Measurements from ENCODE around the gene RAI1. TPM values are rescaled to one million over a fixed set of nuclear protein-coding genes. Genes with fewer than 3 reads are reported as not detected.

Gene RAI1
- total RNA-seq, 2 experiments from 2014 or later, result 17.1 to 49.4 TPM

DNA sequence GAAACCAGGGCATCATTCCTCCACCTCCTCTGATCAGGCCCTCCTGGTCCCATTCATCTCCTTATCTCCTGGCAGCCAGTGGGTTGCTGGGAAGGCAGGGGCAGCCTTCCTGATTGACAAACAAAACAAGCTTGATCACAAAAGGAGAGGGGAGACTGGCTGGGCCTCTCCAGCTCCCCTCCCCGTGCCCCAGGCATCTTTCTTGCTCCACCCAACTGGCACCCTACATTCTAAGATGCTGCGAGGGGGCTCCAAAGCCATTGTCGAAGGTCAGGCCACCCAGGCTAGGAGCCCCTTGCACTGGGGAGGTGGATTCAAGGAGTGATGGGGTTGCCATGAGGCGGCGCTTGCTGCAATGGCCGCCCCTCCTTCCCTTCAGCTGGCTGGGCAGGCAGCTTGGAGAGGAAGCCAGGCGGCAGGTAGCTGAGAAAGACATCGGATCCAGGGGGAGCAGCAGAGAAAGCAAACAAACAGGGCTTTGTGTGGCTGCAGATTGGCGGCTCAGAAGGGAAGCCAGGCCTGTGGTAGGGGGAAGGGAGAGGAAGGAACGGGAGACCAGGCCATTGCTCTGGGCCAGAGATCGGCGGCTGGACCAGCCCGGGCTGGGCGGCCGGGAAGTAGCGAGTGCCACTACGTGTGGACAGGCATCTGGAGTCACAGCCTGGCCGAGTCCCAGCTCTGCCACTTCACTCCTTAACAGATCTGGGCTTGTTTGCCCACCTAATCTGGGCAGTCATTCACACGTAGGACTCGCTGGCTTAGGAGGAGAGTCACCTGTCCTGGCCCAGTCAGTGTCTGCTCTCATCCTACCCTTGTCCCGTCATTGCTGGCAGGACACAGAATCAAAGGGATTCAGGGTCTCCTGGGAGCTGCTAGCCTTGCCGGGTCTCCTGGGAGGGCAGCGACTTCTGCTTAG, 12.3 kb downstream of the RAI1 start:
- no TSS peak for BruUV-seq (replicated peaks)
- DNase-seq (ENCODE audit: low spot score), result no peak
- peaks cover 74% of the 10 kb centered on the region for H3K79me2 ChIP-seq (ENCODE audit: insufficient read depth, low read depth, low read length)
- peak overlapping the region; percentile 74 for H3K27ac ChIP-seq (ENCODE audit: low read depth, low read length, poor library complexity, severe bottlenecking)
- no peaks in the 10 kb centered on the region for H3K9me3 ChIP-seq (ENCODE audit: low read length)
- peaks cover 79% of the 10 kb centered on the region for H3K4me1 ChIP-seq (ENCODE audit: insufficient read depth, low read length, poor library complexity, severe bottlenecking)
- 0 out of 2 replicates have a peak, but pooled peaks cover 4% of the 10 kb centered on the region for H4K20me1 ChIP-seq (ENCODE audit: insufficient read depth, low read length)
- H3K9me2 ChIP-seq (ENCODE audit: insufficient read depth, low read length), result no peaks in the 10 kb centered on the region
- intact Hi-C loops (cut with micrococcal nuclease; ENCODE audit: unreplicated experiment), result loop anchor here (1.0 kb wide), 1 partner anchor 90 kb away; no protein-coding TSS in a partner anchor
- ChIA-PET CTCF (ENCODE audit: unreplicated experiment) (interaction anchor here (0.6 to 1.4 kb wide), 2 partner anchors 10 to 25 kb away, joined by 3 to 4 read pairs; no protein-coding TSS in a partner anchor), POLR2A (interaction anchor here (4.3 kb wide), 1 partner anchor 10 kb away, joined by 20 read pairs; no protein-coding TSS in a partner anchor)
- H2AFZ ChIP-seq (ENCODE audit: low read length), result no peak overlapping the region
- H3K4me2 ChIP-seq (ENCODE audit: low read length), result peak overlapping the region; percentile 75
- peak overlapping the region; percentile 79 for H3K4me3 ChIP-seq (ENCODE audit: low read depth, low read length, poor library complexity, severe bottlenecking)
- no peaks in the 10 kb centered on the region for H3K36me3 ChIP-seq (ENCODE audit: insufficient read depth, low read length)
- TF ChIP-seq EZH2phosphoT487 (IDR thresholded peaks at IDR 0.05; ENCODE audit: borderline replicate concordance, low read depth, low read length), result no peak
- no peak for TF ChIP-seq CTCF (conservative IDR thresholded peaks at IDR 0.05; ENCODE audit: low read length)

GRCh38 chr17:17694169-17695081, 13.2 kb downstream of the RAI1 start:
- intact Hi-C loops (cut with micrococcal nuclease; ENCODE audit: unreplicated experiment), result loop anchor here (1.0 kb wide), 1 partner anchor 89 kb away; no protein-coding TSS in a partner anchor
- H3K9me3 ChIP-seq (ENCODE audit: low read length), result no peaks in the 10 kb centered on the region
- ChIA-PET POLR2A (interaction anchor here (4.3 kb wide), 1 partner anchor 11 kb away, joined by 20 read pairs; no protein-coding TSS in a partner anchor), CTCF (ENCODE audit: unreplicated experiment) (interaction anchor here (0.6 to 1.4 kb wide), 2 partner anchors 11 to 26 kb away, joined by 3 to 4 read pairs; no protein-coding TSS in a partner anchor)
- peaks cover 84% of the 10 kb centered on the region for H3K4me1 ChIP-seq (ENCODE audit: insufficient read depth, low read length, poor library complexity, severe bottlenecking)
- TF ChIP-seq EZH2phosphoT487 (IDR thresholded peaks at IDR 0.05; ENCODE audit: borderline replicate concordance, low read depth, low read length) (no peak), CTCF (conservative IDR thresholded peaks at IDR 0.05; ENCODE audit: low read length) (no peak)
- DNase-seq (ENCODE audit: low spot score), result peak; percentile 73
- H3K27ac ChIP-seq (ENCODE audit: low read depth, low read length, poor library complexity, severe bottlenecking), result peak overlapping the region; percentile 74
- peak overlapping the region; percentile 15; the same call in 1 of the 2 replicates for H2AFZ ChIP-seq (ENCODE audit: low read length)
- no TSS peak for BruUV-seq (replicated peaks)
- H4K20me1 ChIP-seq (ENCODE audit: insufficient read depth, low read length), result 0 out of 2 replicates have a peak, but pooled peaks cover 4% of the 10 kb centered on the region
- peak overlapping the region; percentile 79 for H3K4me3 ChIP-seq (ENCODE audit: low read depth, low read length, poor library complexity, severe bottlenecking)
- no peaks in the 10 kb centered on the region for H3K36me3 ChIP-seq (ENCODE audit: insufficient read depth, low read length)
- H3K9me2 ChIP-seq (ENCODE audit: insufficient read depth, low read length), result no peaks in the 10 kb centered on the region
- peak overlapping the region; percentile 93 for H3K4me2 ChIP-seq (ENCODE audit: low read length)
- H3K79me2 ChIP-seq (ENCODE audit: insufficient read depth, low read depth, low read length), result peaks cover 69% of the 10 kb centered on the region

All from OCI-LY7 (cell line).